ENCODE results near the gene KIR2DL4.
"Not testable (repeated sequence)": the region's sequence is repeated elsewhere in the genome, so short reads cannot be mapped to it uniquely, and the experiment has no call there.

GRCh38 chr19:54778896-54779295 is 24.5 kb upstream of the KIR2DL4 start:
- not testable (repeated sequence) for TF ChIP-seq CTCF (IDR thresholded peaks at IDR 0.05; ENCODE audit: insufficient read depth, low read depth, low read length); EZH2 (IDR thresholded peaks at IDR 0.05; ENCODE audit: insufficient read depth, low read length)
